SK-N-MC (cell line): ENCODE results near the gene PPM1L.

Experiments used
- DNase-seq: peaks from one replicate; pipeline ENCODE4 v3.0.0-alpha.2; 2011; ENCODE audit warnings: low read depth, low spot score
- H3K27ac ChIP-seq: fragments of 200-600 bp; sonication (generic); 2 replicates; pipeline ENCODE4 v1.5.1; 2016; ENCODE audit warnings: mixed run types
- H3K36me3 ChIP-seq: fragments of 200-600 bp; sonication (generic); 2 replicates; pipeline ENCODE4 v1.6.1; 2017; ENCODE audit warnings: antibody characterized with exemption, low read length, mixed read lengths; ENCODE audit not compliant: insufficient read depth
- H3K4me3 ChIP-seq: fragments of 200-600 bp; sonication (generic); 2 replicates; pipeline ENCODE4 v1.5.1; 2016
- H3K9ac ChIP-seq: fragments of 200-600 bp; sonication (generic); 2 replicates; pipeline ENCODE4 v1.8.0; 2017; ENCODE audit warnings: mixed run types, mixed read lengths; ENCODE audit not compliant: insufficient read length
- H3K9me3 ChIP-seq: fragments of 200-600 bp; sonication (generic); 2 replicates; pipeline ENCODE4 v1.6.1; 2017; ENCODE audit warnings: low read depth, mild to moderate bottlenecking, antibody characterized with exemption, low read length, moderate library complexity, mixed read lengths
- EZH2 ChIP-seq: fragments of 200-600 bp; sonication (generic); IDR thresholded peaks from one replicate; pipeline ENCODE4 v1.6.1; 2017; ENCODE audit warnings: antibody characterized with exemption
- FOXP2 ChIP-seq: optimal IDR thresholded peaks from 2 replicates; pipeline ENCODE3; 2011; ENCODE audit warnings: mild to moderate bottlenecking, moderate library complexity; ENCODE audit not compliant: insufficient read depth; ENCODE audit errors: extremely low read length, control extremely low read depth
- POLR2AphosphoS5 ChIP-seq: IDR thresholded peaks from 2 replicates; pipeline ENCODE4 v1.6.1; 2012; ENCODE audit warnings: mild to moderate bottlenecking, low read depth, low read length, borderline replicate concordance

Gene PPM1L

DNA sequence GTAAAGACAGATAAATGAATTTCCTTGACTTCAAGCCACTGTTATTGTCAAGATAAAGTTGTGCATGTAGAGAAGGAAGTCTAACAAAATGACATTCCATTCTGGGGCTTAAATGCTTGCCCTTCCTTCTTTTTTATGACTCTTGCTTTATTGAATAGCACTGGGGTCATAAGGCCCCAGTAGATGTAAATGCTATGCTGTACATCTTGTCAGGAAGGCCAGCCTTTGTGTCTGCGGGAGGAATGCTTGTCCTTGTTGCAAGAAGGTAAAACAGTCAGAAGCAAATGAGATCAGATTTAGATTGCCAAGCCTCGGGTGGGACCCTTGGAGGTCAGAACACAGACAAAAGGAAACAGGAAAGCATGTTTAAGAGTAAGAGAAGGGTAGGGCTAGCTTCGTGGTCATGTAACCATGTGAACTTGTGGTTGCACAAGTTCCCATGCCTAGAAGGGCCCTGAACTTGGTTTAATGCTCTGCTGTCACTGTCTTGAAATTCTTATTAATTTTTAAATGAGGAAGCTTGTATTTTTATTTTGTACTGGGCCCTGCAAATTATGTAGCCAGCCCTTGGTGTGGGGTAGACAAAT lies 81.5 kb downstream of the PPM1L start:
- Histone ChIP-seq H3K4me3 (no peak overlapping the region), H3K36me3 (no peaks in the 10 kb centered on the region), H3K27ac (no peak overlapping the region), H3K9ac (no peak overlapping the region), H3K9me3 (no peaks in the 10 kb centered on the region)
- TF ChIP-seq POLR2AphosphoS5 (no peak), EZH2 (no peak), FOXP2 (no peak)
- no peak for DNase-seq

DNA sequence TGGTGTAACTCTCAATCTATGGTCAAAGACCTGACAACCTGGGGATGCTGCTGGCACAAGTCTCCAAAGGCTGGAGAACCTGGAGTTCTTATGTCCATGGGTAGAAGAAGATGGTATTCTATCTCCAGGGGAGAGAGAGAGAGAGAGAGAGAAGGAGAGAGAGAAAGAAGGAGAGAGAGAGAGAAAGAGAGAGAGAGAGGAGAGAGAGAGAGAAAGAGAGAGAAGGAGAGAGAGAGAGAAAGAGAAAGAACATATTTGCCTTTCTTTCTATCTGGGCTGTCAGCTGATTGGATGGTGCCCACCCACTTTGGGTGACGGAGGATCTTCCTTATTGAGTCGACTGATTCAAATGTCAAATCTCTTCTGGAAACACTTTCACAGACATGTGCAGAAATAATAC lies 84.6 kb downstream of the PPM1L start:
- H3K27ac ChIP-seq, result no peak overlapping the region
- no peaks in the 10 kb centered on the region for H3K9me3 ChIP-seq
- TF ChIP-seq POLR2AphosphoS5 (no peak), EZH2 (no peak), FOXP2 (no peak)
- H3K4me3 ChIP-seq, result no peak overlapping the region
- no peak overlapping the region for H3K9ac ChIP-seq
- DNase-seq, result no peak
- no peaks in the 10 kb centered on the region for H3K36me3 ChIP-seq

DNA sequence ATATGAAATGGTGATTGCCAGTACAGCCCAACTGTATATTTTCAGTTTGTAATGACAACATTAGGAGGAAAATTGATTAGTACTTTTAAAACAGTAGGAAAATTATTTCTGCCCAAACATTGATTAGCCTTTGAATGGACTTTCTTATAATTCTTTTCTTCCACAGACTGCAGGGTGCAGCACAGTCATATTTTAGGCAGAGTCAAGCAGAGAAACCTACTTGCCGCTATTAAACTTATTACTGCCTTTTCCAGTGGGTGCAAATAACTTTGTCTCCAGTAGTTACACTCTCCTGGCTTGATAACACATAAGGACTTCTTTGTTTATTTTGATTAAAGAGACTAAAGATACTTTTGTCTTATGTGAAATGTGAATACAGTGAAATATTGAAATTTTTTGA lies 85.4 kb downstream of the PPM1L start:
- no peak for DNase-seq
- no peak overlapping the region for H3K4me3 ChIP-seq
- no peaks in the 10 kb centered on the region for H3K9me3 ChIP-seq
- no peak overlapping the region for H3K27ac ChIP-seq
- no peak for TF ChIP-seq FOXP2
- no peak for TF ChIP-seq EZH2
- TF ChIP-seq POLR2AphosphoS5, result no peak
- no peaks in the 10 kb centered on the region for H3K36me3 ChIP-seq
- H3K9ac ChIP-seq, result no peak overlapping the region

DNA sequence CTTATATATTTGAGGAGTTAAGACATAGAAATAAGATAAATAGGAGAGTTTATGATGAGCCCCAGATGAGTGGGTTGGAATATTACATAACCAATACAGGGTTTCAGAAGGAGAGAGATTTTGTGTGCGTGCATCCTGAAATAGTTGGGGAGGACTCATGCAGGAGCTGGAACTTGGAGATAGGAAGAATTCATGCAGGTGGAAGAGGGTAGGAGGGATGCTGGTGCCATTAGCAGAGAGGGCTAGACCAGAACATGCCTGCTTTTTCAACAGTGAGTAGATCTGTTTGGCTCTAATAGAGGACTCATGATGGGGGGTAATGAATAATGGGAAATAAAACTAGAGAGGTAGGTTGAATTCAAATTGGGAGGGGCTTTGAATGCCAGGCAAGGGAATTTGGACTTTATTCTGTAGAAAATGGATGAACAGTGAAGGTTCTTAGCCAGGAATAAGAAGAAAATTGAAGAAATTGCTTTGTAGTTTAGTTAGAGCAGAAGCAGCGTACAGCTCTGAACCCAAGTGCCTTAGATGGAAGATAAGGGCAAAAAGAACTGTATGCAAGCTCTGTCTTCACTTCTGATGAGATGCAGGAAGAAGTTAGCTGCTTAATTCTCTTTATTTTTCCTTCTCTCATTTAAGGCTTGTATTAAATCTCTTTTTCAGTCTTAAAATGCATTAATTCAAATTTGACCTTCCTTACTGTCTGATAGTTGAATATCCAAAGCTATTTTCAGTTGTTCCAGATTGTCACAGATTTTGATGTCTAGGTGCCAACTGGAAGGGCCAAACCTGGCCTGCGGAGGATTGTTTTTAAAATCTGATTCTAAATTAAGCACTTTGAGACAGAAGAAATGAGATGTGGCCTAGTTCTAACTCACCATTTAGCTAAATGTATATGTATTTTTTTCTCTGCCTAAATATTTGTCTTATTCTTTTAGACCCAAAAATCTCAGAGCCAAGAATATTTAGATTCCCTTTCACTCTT lies 86.3 kb downstream of the PPM1L start:
- Histone ChIP-seq H3K27ac (no peak overlapping the region), H3K9ac (no peak overlapping the region), H3K4me3 (no peak overlapping the region), H3K36me3 (no peaks in the 10 kb centered on the region), H3K9me3 (no peaks in the 10 kb centered on the region)
- no peak for DNase-seq
- no peak for TF ChIP-seq EZH2
- no peak for TF ChIP-seq FOXP2
- TF ChIP-seq POLR2AphosphoS5, result no peak

DNA sequence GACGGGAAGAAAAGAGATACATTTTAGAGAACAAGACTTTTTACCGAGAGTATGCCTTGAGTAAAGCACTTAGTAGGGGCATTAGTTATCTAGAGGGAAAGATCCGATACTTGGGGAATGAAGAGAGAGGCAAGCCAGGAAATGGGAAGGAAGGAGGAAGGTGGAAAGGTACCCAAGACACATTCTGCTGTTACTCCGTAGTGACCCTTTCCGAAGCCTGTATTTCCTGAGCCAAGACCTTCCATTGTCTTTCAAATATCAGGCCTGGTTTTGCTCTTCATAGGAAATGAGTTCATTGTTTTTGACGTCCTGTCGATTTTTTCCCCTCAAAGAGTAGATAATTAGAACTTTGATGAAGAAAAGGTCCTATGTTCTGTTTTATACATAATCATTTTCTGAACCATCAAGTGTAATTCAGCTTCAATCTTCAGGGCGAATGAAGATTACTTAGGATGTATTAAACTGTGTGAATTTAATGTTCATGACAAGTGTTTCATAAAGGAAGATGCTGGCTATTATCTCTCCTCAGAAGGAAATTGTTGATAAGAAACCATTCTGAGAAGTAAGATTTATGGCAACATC lies 95.7 kb downstream of the PPM1L start:
- no peak for TF ChIP-seq FOXP2
- TF ChIP-seq POLR2AphosphoS5, result no peak
- TF ChIP-seq EZH2, result no peak
- H3K36me3 ChIP-seq, result no peaks in the 10 kb centered on the region
- H3K4me3 ChIP-seq, result no peak overlapping the region
- H3K9me3 ChIP-seq, result no peaks in the 10 kb centered on the region
- DNase-seq, result no peak
- no peak overlapping the region for H3K9ac ChIP-seq
- no peak overlapping the region for H3K27ac ChIP-seq

DNA sequence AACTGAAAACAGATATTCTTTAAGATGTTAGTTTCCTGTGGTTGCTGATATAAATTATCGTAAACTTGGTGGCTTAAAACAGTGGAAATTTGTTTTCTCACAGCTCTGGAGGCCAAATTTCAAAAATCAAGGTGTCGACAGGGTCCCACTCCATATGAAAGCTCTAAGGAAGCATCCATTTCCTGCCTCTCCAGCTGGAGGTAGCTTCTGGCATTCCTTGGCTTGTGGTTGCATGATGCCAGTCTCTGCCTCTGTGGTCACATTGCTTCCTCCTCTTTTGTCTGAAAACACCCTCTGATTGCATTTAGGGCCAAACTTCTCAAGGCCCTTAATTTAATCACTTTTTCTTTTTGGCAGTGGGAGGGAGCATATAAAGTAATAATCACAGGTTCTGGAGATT lies 96.8 kb downstream of the PPM1L start:
- no peaks in the 10 kb centered on the region for H3K9me3 ChIP-seq
- H3K36me3 ChIP-seq, result no peaks in the 10 kb centered on the region
- no peak overlapping the region for H3K9ac ChIP-seq
- TF ChIP-seq EZH2 (no peak), FOXP2 (no peak), POLR2AphosphoS5 (no peak)
- H3K27ac ChIP-seq, result no peak overlapping the region
- no peak overlapping the region for H3K4me3 ChIP-seq
- no peak for DNase-seq

DNA sequence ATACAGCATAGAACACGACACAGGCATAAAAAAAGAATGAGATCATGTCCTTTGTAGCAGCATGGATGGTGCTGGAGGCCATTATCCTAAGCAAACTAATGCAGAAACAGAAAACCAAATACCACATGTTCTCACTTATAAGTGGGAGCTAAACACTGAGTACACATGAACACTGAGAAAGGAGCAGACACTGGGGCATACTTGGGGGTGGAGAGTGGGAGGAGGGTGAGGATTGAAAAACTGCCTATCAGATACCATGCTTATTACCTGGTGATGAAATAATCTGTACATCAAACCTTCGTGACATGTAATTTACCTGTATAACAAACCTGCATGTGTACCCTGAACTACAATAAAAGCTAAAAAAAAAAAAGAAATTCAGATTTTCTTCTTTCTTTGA lies 100.4 kb downstream of the PPM1L start:
- Histone ChIP-seq H3K4me3 (no peak overlapping the region), H3K36me3 (no peaks in the 10 kb centered on the region), H3K9ac (no peak overlapping the region), H3K9me3 (no peaks in the 10 kb centered on the region), H3K27ac (no peak overlapping the region)
- DNase-seq, result no peak
- no peak for TF ChIP-seq POLR2AphosphoS5
- no peak for TF ChIP-seq FOXP2
- no peak for TF ChIP-seq EZH2

DNA sequence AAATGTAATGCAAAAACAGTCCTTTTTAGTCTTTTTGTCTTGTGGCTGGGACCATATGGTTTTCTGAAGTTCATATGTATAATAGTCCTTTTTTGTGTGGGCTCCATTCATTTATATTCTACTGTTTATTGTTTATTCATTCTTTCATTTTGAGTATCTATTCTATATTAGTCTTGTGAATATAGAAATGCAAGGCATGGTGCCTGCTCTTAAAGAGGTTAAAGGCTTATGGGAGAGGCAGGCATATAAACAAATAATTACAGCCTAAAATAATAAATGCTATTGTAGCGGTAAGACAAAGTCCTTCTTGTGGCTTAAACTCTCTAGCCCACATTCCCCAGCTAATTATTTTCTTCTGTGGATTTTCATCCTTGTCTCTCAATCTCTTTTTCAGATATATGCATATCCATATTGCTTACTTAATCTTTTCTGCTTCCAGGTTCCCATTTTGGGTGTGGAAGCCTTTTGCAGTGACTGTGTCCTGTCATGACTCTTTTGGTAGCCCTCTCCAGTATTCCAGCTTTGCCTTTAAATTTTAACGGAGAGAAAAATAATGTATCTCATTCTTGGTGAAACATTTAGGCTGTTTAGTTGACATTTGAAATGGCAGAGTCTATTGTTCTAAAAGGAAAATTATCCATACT lies 101.6 kb downstream of the PPM1L start:
- no peak for DNase-seq
- Histone ChIP-seq H3K4me3 (no peak overlapping the region), H3K9me3 (no peaks in the 10 kb centered on the region), H3K27ac (no peak overlapping the region), H3K9ac (no peak overlapping the region), H3K36me3 (no peaks in the 10 kb centered on the region)
- TF ChIP-seq POLR2AphosphoS5, result no peak
- TF ChIP-seq EZH2, result no peak
- no peak for TF ChIP-seq FOXP2
